C4-2B (cell line): ENCODE results near the gene EVC2.

Experiments used
- ZFX ChIP-seq: fragments of 450-650 bp; IDR thresholded peaks from 2 replicates; pipeline ENCODE4 v1.6.1; 2017
- TF ChIP-seq, protein P1 (sequence below): fragments of 450-650 bp; conservative IDR thresholded peaks from 2 replicates; pipeline ENCODE4 v1.5.1; 2017; ENCODE audit warnings: mild to moderate bottlenecking

DNA sequence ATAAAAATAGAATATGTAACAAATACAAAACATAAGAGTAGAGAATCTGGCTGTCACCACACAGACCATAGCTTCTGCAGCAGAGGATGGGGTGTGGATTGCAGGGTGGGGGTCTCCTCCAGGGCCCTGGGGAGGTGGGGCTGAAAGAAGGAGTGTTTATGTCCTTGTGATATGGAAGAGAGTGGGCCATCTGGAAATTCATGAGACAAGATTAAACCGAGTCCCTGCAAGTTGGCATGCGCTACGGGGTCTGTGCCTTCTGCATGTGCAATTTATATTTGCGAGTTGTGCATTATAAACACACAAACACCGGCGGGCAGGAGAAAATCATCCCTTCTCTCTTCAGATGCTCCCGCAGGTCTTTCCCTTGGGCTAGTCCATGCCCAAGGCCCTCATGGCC, 145.9 kb downstream of the EVC2 start:
- TF ChIP-seq, protein P1, sequence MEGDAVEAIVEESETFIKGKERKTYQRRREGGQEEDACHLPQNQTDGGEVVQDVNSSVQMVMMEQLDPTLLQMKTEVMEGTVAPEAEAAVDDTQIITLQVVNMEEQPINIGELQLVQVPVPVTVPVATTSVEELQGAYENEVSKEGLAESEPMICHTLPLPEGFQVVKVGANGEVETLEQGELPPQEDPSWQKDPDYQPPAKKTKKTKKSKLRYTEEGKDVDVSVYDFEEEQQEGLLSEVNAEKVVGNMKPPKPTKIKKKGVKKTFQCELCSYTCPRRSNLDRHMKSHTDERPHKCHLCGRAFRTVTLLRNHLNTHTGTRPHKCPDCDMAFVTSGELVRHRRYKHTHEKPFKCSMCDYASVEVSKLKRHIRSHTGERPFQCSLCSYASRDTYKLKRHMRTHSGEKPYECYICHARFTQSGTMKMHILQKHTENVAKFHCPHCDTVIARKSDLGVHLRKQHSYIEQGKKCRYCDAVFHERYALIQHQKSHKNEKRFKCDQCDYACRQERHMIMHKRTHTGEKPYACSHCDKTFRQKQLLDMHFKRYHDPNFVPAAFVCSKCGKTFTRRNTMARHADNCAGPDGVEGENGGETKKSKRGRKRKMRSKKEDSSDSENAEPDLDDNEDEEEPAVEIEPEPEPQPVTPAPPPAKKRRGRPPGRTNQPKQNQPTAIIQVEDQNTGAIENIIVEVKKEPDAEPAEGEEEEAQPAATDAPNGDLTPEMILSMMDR = no peak
- no peak for TF ChIP-seq ZFX
